Duodenal mucosa (tissue), 2 donors: Measurements from ENCODE around the gene JAZF1.

Experiments
- H3K27ac ChIP-seq: one replicate; pipeline ENCODE4 v1.7.0; 2013; ENCODE audit warnings: low read depth, low read length
- H3K27me3 ChIP-seq, 2 donors: one replicate each; pipeline ENCODE4 v1.7.0; 2013; ENCODE audit warnings: low read length in 2 of 2, control low read depth in 1 of 2; ENCODE audit not compliant: insufficient read depth in 2 of 2, control insufficient read depth in 1 of 2
- H3K36me3 ChIP-seq, 2 donors: one replicate each; pipeline ENCODE4 v1.7.0; 2013; ENCODE audit warnings: low read length in 2 of 2, control low read depth in 1 of 2; ENCODE audit not compliant: insufficient read depth in 2 of 2, control insufficient read depth in 1 of 2
- H3K4me1 ChIP-seq, 2 donors: one replicate each; pipeline ENCODE4 v1.7.0; 2013; ENCODE audit warnings: low read length in 2 of 2, control low read depth in 1 of 2; ENCODE audit not compliant: insufficient read depth in 2 of 2, control insufficient read depth in 1 of 2
- H3K4me3 ChIP-seq, 2 donors: one replicate each; pipeline ENCODE4 v1.7.0; 2013; ENCODE audit warnings: low read length in 2 of 2, low read depth in 1 of 2
- H3K9ac ChIP-seq, 2 donors: one replicate each; pipeline ENCODE4 v1.7.0; 2013; ENCODE audit warnings: low read length in 2 of 2, low read depth in 1 of 2
- H3K9me3 ChIP-seq, 2 donors: one replicate each; pipeline ENCODE4 v1.7.0; 2013; ENCODE audit warnings: low read length in 2 of 2, control low read depth in 1 of 2; ENCODE audit not compliant: control insufficient read depth in 1 of 2

The JAZF1 gene

GRCh38 chr7:28112467-28112866, 68.1 kb downstream of the JAZF1 start:
- no peaks in the 10 kb centered on the region for H3K27me3 ChIP-seq
- no peak overlapping the region for H3K4me3 ChIP-seq
- no peaks in the 10 kb centered on the region for H3K36me3 ChIP-seq
- peaks cover 0 to 5% of the 10 kb centered on the region in 2 donors for H3K4me1 ChIP-seq
- no peak overlapping the region for H3K27ac ChIP-seq
- no peaks in the 10 kb centered on the region for H3K9me3 ChIP-seq
- H3K9ac ChIP-seq: no peak overlapping the region

- H3K4me1 ChIP-seq: peaks cover 0 to 5% of the 10 kb centered on the region in 2 donors
- H3K27ac ChIP-seq: no peak overlapping the region
- no peak overlapping the region for H3K4me3 ChIP-seq
- H3K27me3 ChIP-seq: no peaks in the 10 kb centered on the region
- H3K9ac ChIP-seq: no peak overlapping the region
- no peaks in the 10 kb centered on the region for H3K9me3 ChIP-seq
- no peaks in the 10 kb centered on the region for H3K36me3 ChIP-seq
Measured at GRCh38 chr7:28112012-28112411, 68.6 kb downstream of the JAZF1 start.

- H3K27me3 ChIP-seq: no peaks in the 10 kb centered on the region
- H3K4me3 ChIP-seq: no peak overlapping the region
- H3K36me3 ChIP-seq: no peaks in the 10 kb centered on the region
- H3K4me1 ChIP-seq: no peaks in the 10 kb centered on the region
- no peak overlapping the region for H3K27ac ChIP-seq
- no peaks in the 10 kb centered on the region for H3K9me3 ChIP-seq
- H3K9ac ChIP-seq: no peak overlapping the region
Measured at GRCh38 chr7:28110427-28111012, 70.1 kb downstream of the JAZF1 start.

- Histone ChIP-seq H3K9ac (no peak overlapping the region), H3K4me3 (no peak overlapping the region), H3K27ac (no peak overlapping the region), H3K9me3 (no peaks in the 10 kb centered on the region), H3K36me3 (no peaks in the 10 kb centered on the region), H3K4me1 (no peaks in the 10 kb centered on the region), H3K27me3 (no peaks in the 10 kb centered on the region)
Measured at GRCh38 chr7:28108747-28109146, 71.8 kb downstream of the JAZF1 start.

GRCh38 chr7:28107960-28108359, 72.6 kb downstream of the JAZF1 start:
- no peak overlapping the region for H3K9ac ChIP-seq
- H3K36me3 ChIP-seq: no peaks in the 10 kb centered on the region
- H3K4me1 ChIP-seq: no peaks in the 10 kb centered on the region
- H3K9me3 ChIP-seq: no peaks in the 10 kb centered on the region
- no peak overlapping the region for H3K4me3 ChIP-seq
- no peaks in the 10 kb centered on the region for H3K27me3 ChIP-seq
- no peak overlapping the region for H3K27ac ChIP-seq

GRCh38 chr7:28106321-28106829, 74.2 kb downstream of the JAZF1 start:
- no peaks in the 10 kb centered on the region for H3K4me1 ChIP-seq
- no peak overlapping the region for H3K27ac ChIP-seq

GRCh38 chr7:28105234-28105633, 75.4 kb downstream of the JAZF1 start:
- no peak overlapping the region for H3K4me3 ChIP-seq
- H3K27me3 ChIP-seq: no peaks in the 10 kb centered on the region
- no peak overlapping the region for H3K27ac ChIP-seq
- H3K4me1 ChIP-seq: no peaks in the 10 kb centered on the region
- no peaks in the 10 kb centered on the region for H3K36me3 ChIP-seq
- no peak overlapping the region for H3K9ac ChIP-seq
- no peaks in the 10 kb centered on the region for H3K9me3 ChIP-seq

More at GRCh38 chr7:28106321-28106829, 74.2 kb downstream of the JAZF1 start:
- no peak overlapping the region for H3K9ac ChIP-seq
- H3K36me3 ChIP-seq: no peaks in the 10 kb centered on the region
- no peaks in the 10 kb centered on the region for H3K9me3 ChIP-seq
- H3K27me3 ChIP-seq: no peaks in the 10 kb centered on the region
- no peak overlapping the region for H3K4me3 ChIP-seq

- H3K27ac ChIP-seq: no peak overlapping the region
- no peaks in the 10 kb centered on the region for H3K36me3 ChIP-seq
Measured at GRCh38 chr7:28104811-28105210, 75.8 kb downstream of the JAZF1 start.

GRCh38 chr7:28104041-28104541, 76.5 kb downstream of the JAZF1 start:
- Histone ChIP-seq H3K4me3 (no peak overlapping the region), H3K4me1 (no peaks in the 10 kb centered on the region), H3K36me3 (no peaks in the 10 kb centered on the region), H3K27ac (no peak overlapping the region), H3K9me3 (no peaks in the 10 kb centered on the region), H3K27me3 (no peaks in the 10 kb centered on the region), H3K9ac (no peak overlapping the region)

More at GRCh38 chr7:28104811-28105210, 75.8 kb downstream of the JAZF1 start:
- Histone ChIP-seq H3K4me1 (no peaks in the 10 kb centered on the region), H3K9ac (no peak overlapping the region), H3K9me3 (no peaks in the 10 kb centered on the region), H3K4me3 (no peak overlapping the region), H3K27me3 (no peaks in the 10 kb centered on the region)

GRCh38 chr7:28102797-28103196, 77.8 kb downstream of the JAZF1 start:
- Histone ChIP-seq H3K4me1 (no peaks in the 10 kb centered on the region), H3K4me3 (no peak overlapping the region), H3K9ac (no peak overlapping the region), H3K36me3 (no peaks in the 10 kb centered on the region), H3K27me3 (no peaks in the 10 kb centered on the region), H3K27ac (no peak overlapping the region), H3K9me3 (no peaks in the 10 kb centered on the region)
